Endodermal cell (in vitro differentiated cells): ENCODE results near the gene RPS5. TPM values are rescaled to one million over a fixed set of nuclear protein-coding genes. Genes with fewer than 3 reads are reported as not detected.

Source experiments
- DNase-seq: peaks from one replicate; pipeline ENCODE4 v3.0.0-alpha.2; 2017
- H3K27ac ChIP-seq: 2 replicates; pipeline ENCODE4 v1.5.1; 2013; ENCODE audit warnings: mild to moderate bottlenecking, low read depth, low read length, moderate library complexity
- H3K27me3 ChIP-seq: 2 replicates; pipeline ENCODE4 v1.6.1; 2013; ENCODE audit warnings: mild to moderate bottlenecking, low read length, moderate library complexity; ENCODE audit not compliant: insufficient read depth, control insufficient read depth, poor library complexity, severe bottlenecking
- H3K36me3 ChIP-seq: 2 replicates; pipeline ENCODE4 v1.7.0; 2013; ENCODE audit warnings: mild to moderate bottlenecking, low read length, moderate library complexity; ENCODE audit not compliant: control insufficient read depth, insufficient read depth
- H3K4me1 ChIP-seq: one replicate; pipeline ENCODE4 v1.7.0; 2013; ENCODE audit warnings: low read length; ENCODE audit not compliant: control insufficient read depth, insufficient read depth
- H3K4me3 ChIP-seq: 2 replicates; pipeline ENCODE4 v1.5.1; 2013; ENCODE audit warnings: mild to moderate bottlenecking, low read length, moderate library complexity
- H3K9ac ChIP-seq: 2 replicates; pipeline ENCODE4 v1.6.1; 2013; ENCODE audit warnings: mild to moderate bottlenecking, low read length, moderate library complexity; ENCODE audit not compliant: poor library complexity, severe bottlenecking; ENCODE audit errors: extremely low read depth
- H3K9me3 ChIP-seq: 2 replicates; pipeline ENCODE4 v1.6.1; 2013; ENCODE audit warnings: mild to moderate bottlenecking, low read length, moderate library complexity; ENCODE audit not compliant: control insufficient read depth
- H3K27ac Mint-ChIP-seq: 2 replicates; pipeline ENCODE4 v1.8.0; 2020; ENCODE audit warnings: mixed read lengths
- H3K27me3 Mint-ChIP-seq: 2 replicates; pipeline ENCODE4 v1.8.0; 2021; ENCODE audit warnings: mild to moderate bottlenecking, mixed read lengths; ENCODE audit not compliant: insufficient read depth
- H3K36me3 Mint-ChIP-seq: 2 replicates; pipeline ENCODE4 v1.8.0; 2020; ENCODE audit warnings: low read depth, mixed read lengths
- H3K4me1 Mint-ChIP-seq: 2 replicates; pipeline ENCODE4 v1.8.0; 2020; ENCODE audit warnings: mixed read lengths
- H3K4me3 Mint-ChIP-seq: 2 replicates; pipeline ENCODE4 v1.8.0; 2020; ENCODE audit warnings: mild to moderate bottlenecking, moderate library complexity, mixed read lengths
- H3K9me3 Mint-ChIP-seq: 2 replicates; pipeline ENCODE4 v1.8.0; 2020; ENCODE audit warnings: mild to moderate bottlenecking, mixed read lengths
- CTCF ChIP-seq: fragments of 200-600 bp; sonication (generic); conservative IDR thresholded peaks from 2 replicates; pipeline ENCODE4 v1.5.0; 2021; ENCODE audit warnings: antibody characterized with exemption, mild to moderate bottlenecking
- WGBS, 2 experiments: methylation state at CpG; one replicate each; pipeline versions ENCODE4 v1.1.5 to v1.1.7; 2013; ENCODE audit warnings: missing lambda C conversion rate in 2 of 2, mixed read lengths in 1 of 2; ENCODE audit not compliant: insufficient coverage in 1 of 2, insufficient read length in 1 of 2; 5-methylcytosine and 5-hydroxymethylcytosine counted together
- total RNA-seq, 2 donors: library from RNA; stranded (reverse); fragmentation: NEBNext Ultra II Directional in 1 of 2; extraction: Animal tissue kit (Norgen Biotek cat#: 25700) in 1 of 2; gene quantifications; 2 replicates in 1 of 2; 3 replicates in 1 of 2; pipeline ENCODE4 v1.2.1, GENCODE V29; 2021

The RPS5 gene
- total RNA-seq, 2 donors from 2014 or later = 896 to 1,039 TPM

GRCh38 chr19:58366585-58367430 lies 20.3 kb upstream of the RPS5 start:
- no peaks in the 10 kb centered on the region for H3K4me1 ChIP-seq
- 93 to 97% methylated on average over 31 to 32 of the region's 32 CpGs for WGBS, 2 experiments
- H3K9me3 ChIP-seq = no peaks in the 10 kb centered on the region
- Mint-ChIP-seq H3K27me3 (peaks cover 2% of the 10 kb centered on the region), H3K27ac (no peak overlapping the region), H3K4me3 (no peak overlapping the region), H3K4me1 (no peaks in the 10 kb centered on the region), H3K36me3 (peaks cover 7% of the 10 kb centered on the region), H3K9me3 (no peaks in the 10 kb centered on the region)
- no peak for TF ChIP-seq CTCF
- DNase-seq = no peak
- H3K9ac ChIP-seq = no peak overlapping the region
- no peak overlapping the region for H3K27ac ChIP-seq
- no peaks in the 10 kb centered on the region for H3K36me3 ChIP-seq
- no peaks in the 10 kb centered on the region for H3K27me3 ChIP-seq
- H3K4me3 ChIP-seq = no peak overlapping the region

GRCh38 chr19:58367698-58368454 lies 19.2 kb upstream of the RPS5 start:
- H3K9me3 Mint-ChIP-seq = no peaks in the 10 kb centered on the region
- no peaks in the 10 kb centered on the region for H3K27me3 Mint-ChIP-seq
- H3K4me3 ChIP-seq = no peak overlapping the region
- no peak overlapping the region for H3K4me3 Mint-ChIP-seq
- H3K9ac ChIP-seq = no peak overlapping the region
- DNase-seq = no peak
- no peaks in the 10 kb centered on the region for H3K27me3 ChIP-seq
- H3K27ac Mint-ChIP-seq = no peak overlapping the region
- H3K36me3 ChIP-seq = no peaks in the 10 kb centered on the region
- H3K4me1 Mint-ChIP-seq = no peaks in the 10 kb centered on the region
- no peaks in the 10 kb centered on the region for H3K4me1 ChIP-seq
- peaks cover 7% of the 10 kb centered on the region for H3K36me3 Mint-ChIP-seq
- 95 to 97% methylated on average over 91 to 106 of the region's 106 CpGs for WGBS, 2 experiments
- no peak overlapping the region for H3K27ac ChIP-seq
- H3K9me3 ChIP-seq = no peaks in the 10 kb centered on the region
- no peak for TF ChIP-seq CTCF

- H3K27ac Mint-ChIP-seq = no peak overlapping the region
- WGBS, 2 experiments = 95 to 96% methylated on average over 49 to 68 of the region's 68 CpGs
- Histone ChIP-seq H3K27ac (no peak overlapping the region), H3K27me3 (no peaks in the 10 kb centered on the region), H3K36me3 (no peaks in the 10 kb centered on the region), H3K9me3 (no peaks in the 10 kb centered on the region), H3K4me3 (no peak overlapping the region), H3K9ac (no peak overlapping the region), H3K4me1 (no peaks in the 10 kb centered on the region)
- no peaks in the 10 kb centered on the region for H3K27me3 Mint-ChIP-seq
- no peak overlapping the region for H3K4me3 Mint-ChIP-seq
- no peaks in the 10 kb centered on the region for H3K4me1 Mint-ChIP-seq
- DNase-seq = no peak
- H3K9me3 Mint-ChIP-seq = no peaks in the 10 kb centered on the region
- peak; percentile 14 for TF ChIP-seq CTCF
- H3K36me3 Mint-ChIP-seq = peaks cover 7% of the 10 kb centered on the region
Measured at GRCh38 chr19:58368561-58369360, 18.3 kb upstream of the RPS5 start.
